PC-3 (cell line): ENCODE measurements around the gene LCP1. TPM values are rescaled to one million over a fixed set of nuclear protein-coding genes. Genes with fewer than 3 reads are reported as not detected.
A peak's percentile ranks its signal among the peaks of the same experiment; 100 is the strongest.

Experiments
- ATAC-seq: fragments of 200-7000 bp; cut with Tn5 transposase; 2 replicates; pipeline ENCODE4 v1.9.1; 2020; ENCODE audit warnings: mild to moderate bottlenecking, moderate library complexity
- BruUV-seq: library from RNA; stranded (reverse); fragments of 400-500 nt; replicated peaks from 2 replicates; lab custom pipeline; 2021; lab: Mats Ljungman, UMichigan
- CTCF ChIA-PET: fragments of 300-600 bp; sonication (Branson Sonifier 250); formaldehyde crosslinking; loops from one replicate; lab custom pipeline; 2022; ENCODE audit warnings: antibody characterized with exemption; lab: Charles Lee
- POLR2A ChIA-PET: fragments of 300-600 bp; sonication (Branson Sonifier 250); formaldehyde crosslinking; loops from one replicate; lab custom pipeline; 2022; ENCODE audit warnings: antibody characterized with exemption; ENCODE audit not compliant: unreplicated experiment; lab: Charles Lee
- DNase-seq: peaks from one replicate; pipeline ENCODE4 v3.0.0-alpha.2; 2015
- H2AFZ ChIP-seq: fragments of 300-600 bp; sonication (generic); 2 replicates; pipeline ENCODE4 v1.6.0; 2016; ENCODE audit warnings: antibody characterized with exemption, low read length
- H3F3A ChIP-seq: fragments of 300-600 bp; sonication (generic); one replicate; pipeline ENCODE4 v1.6.0; 2017; ENCODE audit warnings: antibody characterized with exemption, low read length, control low read depth, mild to moderate bottlenecking; ENCODE audit not compliant: unreplicated experiment
- H3K27ac ChIP-seq: fragments of 300-600 bp; sonication (generic); 2 replicates; pipeline ENCODE4 v1.5.1; 2016; ENCODE audit warnings: mild to moderate bottlenecking, low read length
- H3K27me3 ChIP-seq: fragments of 300-600 bp; sonication (generic); 2 replicates; pipeline ENCODE4 v1.6.1; 2016; ENCODE audit warnings: low read length, mixed read lengths
- H3K36me3 ChIP-seq: fragments of 300-600 bp; sonication (generic); 2 replicates; pipeline ENCODE4 v1.6.1; 2016; ENCODE audit warnings: low read depth, mixed run types, low read length, mixed read lengths
- H3K4me1 ChIP-seq: fragments of 300-600 bp; sonication (generic); 2 replicates; pipeline ENCODE4 v1.5.1; 2016; ENCODE audit warnings: low read length; ENCODE audit not compliant: insufficient read depth
- H3K4me2 ChIP-seq: fragments of 300-600 bp; sonication (generic); 2 replicates; pipeline ENCODE4 v1.6.0; 2016; ENCODE audit warnings: low read length
- H3K4me3 ChIP-seq: fragments of 300-600 bp; sonication (generic); 2 replicates; pipeline ENCODE4 v1.5.1; 2016; ENCODE audit warnings: mild to moderate bottlenecking, low read length, mixed read lengths
- H3K79me2 ChIP-seq: fragments of 300-600 bp; sonication (generic); 2 replicates; pipeline ENCODE4 v1.6.1; 2017; ENCODE audit warnings: low read length, mixed read lengths
- H3K9ac ChIP-seq: fragments of 300-600 bp; sonication (generic); 2 replicates; pipeline ENCODE4 v1.6.0; 2016; ENCODE audit warnings: mild to moderate bottlenecking, low read length
- H3K9me2 ChIP-seq: fragments of 300-600 bp; sonication (generic); replicated peaks from 2 replicates; pipeline ENCODE4 v1.6.1; 2016; ENCODE audit warnings: mixed run types, low read length, mixed read lengths
- H3K9me3 ChIP-seq: fragments of 300-600 bp; sonication (generic); 2 replicates; pipeline ENCODE4 v1.6.1; 2016; ENCODE audit warnings: low read length, mixed read lengths
- H4K20me1 ChIP-seq: fragments of 300-600 bp; sonication (generic); 2 replicates; pipeline ENCODE4 v1.6.1; 2016; ENCODE audit warnings: low read length, mixed read lengths
- CTCF ChIP-seq: fragments of 300-600 bp; sonication (generic); conservative IDR thresholded peaks from 2 replicates; pipeline ENCODE4 v1.5.1; 2017; ENCODE audit warnings: antibody characterized with exemption, low read depth, mild to moderate bottlenecking, low read length
- EZH2 ChIP-seq: fragments of 300-600 bp; sonication (generic); IDR thresholded peaks from one replicate; pipeline ENCODE4 v1.6.1; 2017; ENCODE audit warnings: antibody characterized with exemption, mild to moderate bottlenecking, low read length; ENCODE audit not compliant: unreplicated experiment
- EZH2phosphoT487 ChIP-seq: fragments of 300-600 bp; sonication (generic); IDR thresholded peaks from 2 replicates; pipeline ENCODE4 v1.6.1; 2018; ENCODE audit warnings: mild to moderate bottlenecking, antibody characterized with exemption, low read length, borderline replicate concordance
- intact Hi-C: fragments of 100-400 bp; cut with micrococcal nuclease; formaldehyde crosslinking; loops from 2 replicates; pipeline ENCODE4 v1.9.0; 2023
- total RNA-seq: library from RNA; depleted of rRNA; stranded (reverse); fragments of >200 nt; gene quantifications from 2 replicates; pipeline ENCODE4 v1.2.3, GENCODE V29; 2014

LCP1 gene
- total RNA-seq, 1 experiment from 2014 or later: 143 TPM

GRCh38 chr13:46179491-46179908 lies 2.5 kb downstream of the LCP1 start:
- Histone ChIP-seq H3K4me2 (peak overlapping the region; percentile 94), H3F3A (no peaks in the 10 kb centered on the region), H3K9me3 (no peaks in the 10 kb centered on the region), H2AFZ (no peak overlapping the region), H3K79me2 (peaks cover 73% of the 10 kb centered on the region), H3K4me1 (0 out of 2 replicates have a peak, but pooled peaks cover 5% of the 10 kb centered on the region), H3K9ac (no peak overlapping the region), H3K4me3 (peak overlapping the region; percentile 41; the same call in 1 of the 2 replicates), H3K36me3 (no peaks in the 10 kb centered on the region; the same call in 1 of the 2 replicates), H3K27me3 (no peaks in the 10 kb centered on the region), H3K27ac (no peak overlapping the region), H3K9me2 (no peaks in the 10 kb centered on the region), H4K20me1 (peaks cover 3% of the 10 kb centered on the region; the same call in 1 of the 2 replicates)
- ChIA-PET POLR2A (interaction anchor here (0.6 kb wide), 1 partner anchor 126 kb away, joined by 3 read pairs; no protein-coding TSS in a partner anchor), CTCF (no interaction called here)
- no peak for DNase-seq
- BruUV-seq: no TSS peak
- ATAC-seq: no peak
- intact Hi-C loops: no loop called here
- TF ChIP-seq EZH2 (no peak), CTCF (no peak), EZH2phosphoT487 (no peak)

- peaks cover 80% of the 10 kb centered on the region for H3K79me2 ChIP-seq
- H3K4me3 ChIP-seq: no peak overlapping the region
- ChIA-PET POLR2A (interaction anchor here (0.6 kb wide), 1 partner anchor 125 kb away, joined by 3 read pairs; no protein-coding TSS in a partner anchor), CTCF (interaction anchor here (0.6 kb wide), 1 partner anchor 377 kb away, joined by 3 read pairs; no protein-coding TSS in a partner anchor)
- H3K27ac ChIP-seq: no peak overlapping the region
- 0 out of 2 replicates have a peak, but pooled peaks cover 5% of the 10 kb centered on the region for H3K4me1 ChIP-seq
- no peak overlapping the region for H3K9ac ChIP-seq
- H3K9me2 ChIP-seq: no peaks in the 10 kb centered on the region
- ATAC-seq: no peak
- TF ChIP-seq EZH2phosphoT487 (no peak), EZH2 (no peak), CTCF (no peak)
- no peak overlapping the region for H3K4me2 ChIP-seq
- intact Hi-C loops: no loop called here
- no peak overlapping the region for H2AFZ ChIP-seq
- no peaks in the 10 kb centered on the region for H3K36me3 ChIP-seq
- H3F3A ChIP-seq: no peaks in the 10 kb centered on the region
- H3K27me3 ChIP-seq: no peaks in the 10 kb centered on the region
- BruUV-seq: no TSS peak
- no peaks in the 10 kb centered on the region for H3K9me3 ChIP-seq
- no peak for DNase-seq
- H4K20me1 ChIP-seq: peaks cover 3% of the 10 kb centered on the region; the same call in 1 of the 2 replicates
Measured at GRCh38 chr13:46178821-46179220, 3.2 kb downstream of the LCP1 start.

- CTCF ChIA-PET: no interaction called here
- Histone ChIP-seq H3F3A (no peaks in the 10 kb centered on the region), H3K4me2 (no peak overlapping the region), H3K79me2 (peaks cover 87% of the 10 kb centered on the region), H4K20me1 (peaks cover 3% of the 10 kb centered on the region; the same call in 1 of the 2 replicates), H3K9me3 (no peaks in the 10 kb centered on the region), H3K27ac (no peak overlapping the region), H3K4me3 (no peak overlapping the region), H3K27me3 (no peaks in the 10 kb centered on the region), H3K4me1 (0 out of 2 replicates have a peak, but pooled peaks cover 5% of the 10 kb centered on the region), H3K9me2 (no peaks in the 10 kb centered on the region), H3K9ac (no peak overlapping the region), H3K36me3 (no peaks in the 10 kb centered on the region; the same call in 1 of the 2 replicates), H2AFZ (no peak overlapping the region)
- BruUV-seq: no TSS peak
- no peak for ATAC-seq
- POLR2A ChIA-PET: interaction anchor here (0.6 kb wide), 1 partner anchor 13 kb away, joined by 3 read pairs; no protein-coding TSS in a partner anchor
- no peak for DNase-seq
- intact Hi-C loops: no loop called here
- no peak for TF ChIP-seq CTCF
- no peak for TF ChIP-seq EZH2phosphoT487
- no peak for TF ChIP-seq EZH2
Measured at GRCh38 chr13:46178143-46178542, 3.8 kb downstream of the LCP1 start.
